ENCODE data around the gene LIPJ. TPM values are rescaled to one million over a fixed set of nuclear protein-coding genes. Genes with fewer than 3 reads are reported as not detected.

The LIPJ gene
- total RNA-seq: 3.4 TPM

- no peak for DNase-seq
These were observed at the start of gene LIPJ for GRCh38 chr10:88586462-88586861. LIPJ (plus strand) TSS chr10:88586762; CDS start chr10:88590688, 3,926 bp downstream.

GRCh38 chr10:88537322-88537721 lies 49.2 kb upstream of the LIPJ start:
- DNase-seq: no peak

- DNase-seq: no peak
These were observed 48.5 kb upstream of the LIPJ start for GRCh38 chr10:88538048-88538447.

- DNase-seq: no peak
These were observed 46.2 kb upstream of the LIPJ start for GRCh38 chr10:88540351-88540750.

GRCh38 chr10:88541116-88541626 lies 45.4 kb upstream of the LIPJ start:
- DNase-seq: no peak

GRCh38 chr10:88542522-88542921 lies 44.0 kb upstream of the LIPJ start:
- no peak for DNase-seq

GRCh38 chr10:88544140-88544870 lies 42.3 kb upstream of the LIPJ start:
- DNase-seq: no peak

GRCh38 chr10:88545359-88545758 lies 41.2 kb upstream of the LIPJ start:
- no peak for DNase-seq

GRCh38 chr10:88546497-88546896 lies 40.1 kb upstream of the LIPJ start:
- DNase-seq: no peak

- no peak for DNase-seq
These were observed 35.3 kb upstream of the LIPJ start for GRCh38 chr10:88551246-88551645.

GRCh38 chr10:88553116-88553752 lies 33.3 kb upstream of the LIPJ start:
- DNase-seq: peak; percentile 4

- no peak for DNase-seq
These were observed 31.2 kb upstream of the LIPJ start for GRCh38 chr10:88555190-88555908.

- DNase-seq: no peak
These were observed 29.3 kb upstream of the LIPJ start for GRCh38 chr10:88557256-88557655.

- DNase-seq: no peak
These were observed 28.9 kb upstream of the LIPJ start for GRCh38 chr10:88557658-88558057.

GRCh38 chr10:88562152-88562551 lies 24.4 kb upstream of the LIPJ start:
- DNase-seq: no peak

GRCh38 chr10:88565072-88565471 lies 21.5 kb upstream of the LIPJ start:
- no peak for DNase-seq

GRCh38 chr10:88582411-88582805 lies 4.2 kb upstream of the LIPJ start:
- no peak for DNase-seq

- peak; percentile 88 for DNase-seq
These were observed 3.6 kb upstream of the LIPJ start, which contains the start of gene RNLS for GRCh38 chr10:88582806-88583583. RNLS (minus strand) TSS chr10:88583318.

- no peak for DNase-seq
These were observed 3.0 kb upstream of the LIPJ start for GRCh38 chr10:88583584-88583957.

GRCh38 chr10:88592381-88592780 lies 5.8 kb downstream of the LIPJ start:
- no peak for DNase-seq

- no peak for DNase-seq
These were observed 6.3 kb downstream of the LIPJ start for GRCh38 chr10:88592906-88593305.

GRCh38 chr10:88594482-88594881 lies 7.9 kb downstream of the LIPJ start:
- no peak for DNase-seq
